BE2C (cell line): Measurements from ENCODE around the gene HDAC7.

Experiments
- DNase-seq: peaks from one replicate; pipeline ENCODE4 v3.0.0-alpha.2; 2020
- H3K27me3 ChIP-seq: fragments of 250-450 bp; sonication (Bioruptor Pico); 2 replicates; pipeline ENCODE4 v1.5.1; 2020; ENCODE audit warnings: mild to moderate bottlenecking
- H3K36me3 ChIP-seq: fragments of 250-450 bp; sonication (Bioruptor Pico); 2 replicates; pipeline ENCODE4 v1.5.1; 2020; ENCODE audit warnings: mild to moderate bottlenecking
- H3K4me1 ChIP-seq: fragments of 250-450 bp; sonication (Bioruptor Pico); 2 replicates; pipeline ENCODE4 v1.5.1; 2020
- H3K4me3 ChIP-seq: 2 replicates; pipeline ENCODE4 v1.5.1; 2011; ENCODE audit warnings: low read depth, low read length
- H3K9me3 ChIP-seq: fragments of 250-450 bp; sonication (Bioruptor Pico); 2 replicates; pipeline ENCODE4 v1.5.1; 2020
- CTCF ChIP-seq: IDR thresholded peaks from 2 replicates; pipeline ENCODE4 v1.5.1; 2012; ENCODE audit warnings: mild to moderate bottlenecking, low read depth, low read length

The HDAC7 gene

GRCh38 chr12:47790676-47791350 lies 28.9 kb downstream of the HDAC7 start:
- TF ChIP-seq CTCF, result no peak
- H3K36me3 ChIP-seq, result peaks cover 51% of the 10 kb centered on the region
- DNase-seq, result no peak
- H3K4me3 ChIP-seq, result no peak overlapping the region
- H3K9me3 ChIP-seq, result no peaks in the 10 kb centered on the region
- H3K27me3 ChIP-seq, result no peaks in the 10 kb centered on the region
- H3K4me1 ChIP-seq, result no peaks in the 10 kb centered on the region

GRCh38 chr12:47789712-47790489 lies 29.8 kb downstream of the HDAC7 start:
- no peak for TF ChIP-seq CTCF
- Histone ChIP-seq H3K27me3 (no peaks in the 10 kb centered on the region), H3K9me3 (no peaks in the 10 kb centered on the region), H3K4me3 (no peak overlapping the region), H3K4me1 (no peaks in the 10 kb centered on the region), H3K36me3 (peaks cover 52% of the 10 kb centered on the region)
- DNase-seq, result no peak

GRCh38 chr12:47789141-47789540 lies 30.6 kb downstream of the HDAC7 start:
- H3K36me3 ChIP-seq, result peaks cover 54% of the 10 kb centered on the region
- no peaks in the 10 kb centered on the region for H3K4me1 ChIP-seq
- TF ChIP-seq CTCF, result no peak
- H3K27me3 ChIP-seq, result no peaks in the 10 kb centered on the region
- no peaks in the 10 kb centered on the region for H3K9me3 ChIP-seq
- no peak for DNase-seq
- H3K4me3 ChIP-seq, result no peak overlapping the region

GRCh38 chr12:47787596-47788319 lies 31.9 kb downstream of the HDAC7 start:
- H3K4me1 ChIP-seq, result no peaks in the 10 kb centered on the region
- no peak for TF ChIP-seq CTCF
- no peaks in the 10 kb centered on the region for H3K9me3 ChIP-seq
- H3K27me3 ChIP-seq, result no peaks in the 10 kb centered on the region
- DNase-seq, result no peak
- no peak overlapping the region for H3K4me3 ChIP-seq
- H3K36me3 ChIP-seq, result peaks cover 59% of the 10 kb centered on the region

GRCh38 chr12:47786662-47787280 lies 32.9 kb downstream of the HDAC7 start:
- no peaks in the 10 kb centered on the region for H3K27me3 ChIP-seq
- no peak overlapping the region for H3K4me3 ChIP-seq
- TF ChIP-seq CTCF, result no peak
- DNase-seq, result no peak
- peaks cover 69% of the 10 kb centered on the region for H3K36me3 ChIP-seq
- H3K9me3 ChIP-seq, result no peaks in the 10 kb centered on the region
- no peaks in the 10 kb centered on the region; the same call in 1 of the 2 replicates for H3K4me1 ChIP-seq
